Coronary artery (tissue), 2 donors: ENCODE data around the gene MECR.

Experiments used
- DNase-seq: peaks from one replicate; pipeline ENCODE4 v3.0.0-alpha.2; 2017; ENCODE audit warnings: low spot score
- H3K27ac ChIP-seq, 2 donors: fragments of 200-600 bp; sonication (generic); one replicate each; pipeline ENCODE4 v1.5.1; 2016 to 2019
- H3K4me3 ChIP-seq: fragments of 200-600 bp; sonication (generic); 2 replicates; pipeline ENCODE4 v1.5.1; 2016; ENCODE audit warnings: mild to moderate bottlenecking, moderate library complexity
- CTCF ChIP-seq: fragments of 200-600 bp; sonication (generic); IDR thresholded peaks from one replicate; pipeline ENCODE4 v1.5.1; 2019; ENCODE audit warnings: antibody characterized with exemption

MECR gene

GRCh38 chr1:29248409-29248808 is 17.7 kb upstream of the MECR start:
- no peak for TF ChIP-seq CTCF
- no peak overlapping the region for H3K27ac ChIP-seq
- H3K4me3 ChIP-seq, result no peak overlapping the region
- DNase-seq, result no peak

GRCh38 chr1:29247571-29248273 is 17.0 kb upstream of the MECR start:
- no peak for DNase-seq
- no peak overlapping the region for H3K4me3 ChIP-seq
- H3K27ac ChIP-seq, result no peak overlapping the region
- TF ChIP-seq CTCF, result no peak

GRCh38 chr1:29247044-29247443 is 16.3 kb upstream of the MECR start:
- Histone ChIP-seq H3K4me3 (no peak overlapping the region), H3K27ac (no peak overlapping the region)
- no peak for TF ChIP-seq CTCF
- no peak for DNase-seq

- H3K4me3 ChIP-seq, result no peak overlapping the region
- TF ChIP-seq CTCF, result no peak
- DNase-seq, result no peak
- H3K27ac ChIP-seq, result no peak overlapping the region
Observed at GRCh38 chr1:29245876-29246275, 15.1 kb upstream of the MECR start.

- no peak overlapping the region for H3K27ac ChIP-seq
- DNase-seq, result no peak
- no peak overlapping the region for H3K4me3 ChIP-seq
- no peak for TF ChIP-seq CTCF
Observed at GRCh38 chr1:29245261-29245660, 14.5 kb upstream of the MECR start.

GRCh38 chr1:29243871-29244200 is 13.1 kb upstream of the MECR start:
- no peak for TF ChIP-seq CTCF
- H3K4me3 ChIP-seq, result no peak overlapping the region
- DNase-seq, result no peak
- H3K27ac ChIP-seq, result no peak overlapping the region

GRCh38 chr1:29243023-29243870 is 12.5 kb upstream of the MECR start:
- Histone ChIP-seq H3K4me3 (no peak overlapping the region), H3K27ac (no peak overlapping the region)
- no peak for DNase-seq
- TF ChIP-seq CTCF, result no peak
